MM.1S (cell line): ENCODE measurements around the gene CACNA1C.

ENCODE experiments used
- DNase-seq: peaks from one replicate; pipeline ENCODE4 v3.0.0-alpha.2; 2015
- H2AFZ ChIP-seq: fragments of 300-600 bp; sonication (generic); 2 replicates; pipeline ENCODE4 v1.6.0; 2016; ENCODE audit warnings: antibody characterized with exemption, low read length
- H3F3A ChIP-seq: fragments of 300-600 bp; sonication (generic); 2 replicates; pipeline ENCODE4 v1.6.1; 2016; ENCODE audit warnings: mild to moderate bottlenecking, antibody characterized with exemption, low read length, moderate library complexity, mixed read lengths; ENCODE audit not compliant: insufficient read depth
- H3K27ac ChIP-seq: fragments of 300-600 bp; sonication (generic); 2 replicates; pipeline ENCODE4 v1.5.1; 2016; ENCODE audit warnings: mild to moderate bottlenecking, low read length
- H3K27me3 ChIP-seq: fragments of 300-600 bp; sonication (generic); replicated peaks from 2 replicates; pipeline ENCODE4 v1.6.0; 2016; ENCODE audit warnings: low read length; ENCODE audit not compliant: insufficient read depth
- H3K36me3 ChIP-seq: fragments of 300-600 bp; sonication (generic); replicated peaks from 2 replicates; pipeline ENCODE4 v1.6.1; 2016; ENCODE audit warnings: mild to moderate bottlenecking, low read length, mixed read lengths; ENCODE audit not compliant: insufficient read depth
- H3K4me1 ChIP-seq: fragments of 300-600 bp; sonication (generic); 2 replicates; pipeline ENCODE4 v1.6.1; 2016; ENCODE audit warnings: low read length, mixed read lengths
- H3K4me2 ChIP-seq: fragments of 300-600 bp; sonication (generic); 2 replicates; pipeline ENCODE4 v1.6.0; 2016; ENCODE audit warnings: low read depth, low read length
- H3K4me3 ChIP-seq: fragments of 300-600 bp; sonication (generic); 2 replicates; pipeline ENCODE4 v1.5.1; 2016; ENCODE audit warnings: low read length, mixed read lengths
- H3K79me2 ChIP-seq: fragments of 300-600 bp; sonication (generic); 2 replicates; pipeline ENCODE4 v1.6.1; 2016; ENCODE audit warnings: mixed run types, low read length, mixed read lengths
- H3K9ac ChIP-seq: fragments of 300-600 bp; sonication (generic); 2 replicates; pipeline ENCODE4 v1.6.1; 2016; ENCODE audit warnings: low read length, mixed read lengths
- H3K9me2 ChIP-seq: fragments of 300-600 bp; sonication (generic); replicated peaks from 2 replicates; pipeline ENCODE4 v1.6.1; 2016; ENCODE audit warnings: mild to moderate bottlenecking, low read length, mixed read lengths; ENCODE audit not compliant: insufficient read depth
- H3K9me3 ChIP-seq: fragments of 300-600 bp; sonication (generic); replicated peaks from 2 replicates; pipeline ENCODE4 v1.6.1; 2016; ENCODE audit warnings: mild to moderate bottlenecking, low read length, mixed read lengths; ENCODE audit not compliant: insufficient read depth
- H4K20me1 ChIP-seq: fragments of 300-600 bp; sonication (generic); 2 replicates; pipeline ENCODE4 v1.6.1; 2016; ENCODE audit warnings: mild to moderate bottlenecking, low read length, moderate library complexity, mixed read lengths; ENCODE audit not compliant: insufficient read depth
- EZH2 ChIP-seq: fragments of 300-600 bp; sonication (generic); optimal IDR thresholded peaks from 2 replicates; pipeline ENCODE3; 2017; ENCODE audit warnings: low read depth, mild to moderate bottlenecking, antibody characterized with exemption, low read length, mixed read lengths
- EZH2phosphoT487 ChIP-seq: fragments of 300-600 bp; sonication (generic); IDR thresholded peaks from 2 replicates; pipeline ENCODE4 v1.6.1; 2018; ENCODE audit warnings: antibody characterized with exemption, low read length
- TF ChIP-seq, protein P1 (sequence below): fragments of 300-600 bp; sonication (generic); IDR thresholded peaks from 2 replicates; pipeline ENCODE4 v1.5.1; 2016; ENCODE audit warnings: antibody characterized with exemption, low read length, mixed read lengths

Gene CACNA1C

DNA sequence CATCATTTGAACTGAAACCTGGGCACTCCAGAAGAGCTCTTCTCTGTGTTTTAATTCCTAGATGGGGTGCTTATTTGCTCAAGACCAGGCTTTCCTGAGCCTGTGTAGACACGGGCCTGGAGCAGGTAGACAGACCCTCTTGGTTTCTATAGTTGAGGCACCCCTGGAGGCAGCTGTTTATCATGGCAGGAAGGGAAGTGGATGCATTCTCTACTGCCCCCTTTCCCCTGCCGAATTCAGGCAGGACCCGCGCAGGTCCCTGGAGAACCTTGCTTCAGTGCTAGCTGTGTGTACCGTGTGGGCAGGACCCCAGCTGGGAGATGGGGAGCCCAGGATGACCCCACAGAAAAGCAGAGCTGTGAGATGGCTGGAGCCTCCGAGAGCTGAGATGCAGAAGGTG lies 6.0 kb downstream of the CACNA1C start:
- H3K36me3 ChIP-seq = no peaks in the 10 kb centered on the region
- peaks cover 13% of the 10 kb centered on the region for H3K27me3 ChIP-seq
- no peaks in the 10 kb centered on the region for H3K9me2 ChIP-seq
- H3K79me2 ChIP-seq = no peaks in the 10 kb centered on the region
- no peaks in the 10 kb centered on the region for H4K20me1 ChIP-seq
- TF ChIP-seq EZH2 (no peak), EZH2phosphoT487 (no peak)
- TF ChIP-seq, protein P1, sequence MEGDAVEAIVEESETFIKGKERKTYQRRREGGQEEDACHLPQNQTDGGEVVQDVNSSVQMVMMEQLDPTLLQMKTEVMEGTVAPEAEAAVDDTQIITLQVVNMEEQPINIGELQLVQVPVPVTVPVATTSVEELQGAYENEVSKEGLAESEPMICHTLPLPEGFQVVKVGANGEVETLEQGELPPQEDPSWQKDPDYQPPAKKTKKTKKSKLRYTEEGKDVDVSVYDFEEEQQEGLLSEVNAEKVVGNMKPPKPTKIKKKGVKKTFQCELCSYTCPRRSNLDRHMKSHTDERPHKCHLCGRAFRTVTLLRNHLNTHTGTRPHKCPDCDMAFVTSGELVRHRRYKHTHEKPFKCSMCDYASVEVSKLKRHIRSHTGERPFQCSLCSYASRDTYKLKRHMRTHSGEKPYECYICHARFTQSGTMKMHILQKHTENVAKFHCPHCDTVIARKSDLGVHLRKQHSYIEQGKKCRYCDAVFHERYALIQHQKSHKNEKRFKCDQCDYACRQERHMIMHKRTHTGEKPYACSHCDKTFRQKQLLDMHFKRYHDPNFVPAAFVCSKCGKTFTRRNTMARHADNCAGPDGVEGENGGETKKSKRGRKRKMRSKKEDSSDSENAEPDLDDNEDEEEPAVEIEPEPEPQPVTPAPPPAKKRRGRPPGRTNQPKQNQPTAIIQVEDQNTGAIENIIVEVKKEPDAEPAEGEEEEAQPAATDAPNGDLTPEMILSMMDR = no peak
- H3K9ac ChIP-seq = no peak overlapping the region
- no peak overlapping the region for H3K4me2 ChIP-seq
- no peak overlapping the region for H3K4me3 ChIP-seq
- peaks cover 4% of the 10 kb centered on the region; the same call in 1 of the 2 replicates for H3F3A ChIP-seq
- no peak overlapping the region for H2AFZ ChIP-seq
- H3K27ac ChIP-seq = no peak overlapping the region
- peaks cover 5% of the 10 kb centered on the region for H3K4me1 ChIP-seq
- no peak for DNase-seq
- H3K9me3 ChIP-seq = no peaks in the 10 kb centered on the region

DNA sequence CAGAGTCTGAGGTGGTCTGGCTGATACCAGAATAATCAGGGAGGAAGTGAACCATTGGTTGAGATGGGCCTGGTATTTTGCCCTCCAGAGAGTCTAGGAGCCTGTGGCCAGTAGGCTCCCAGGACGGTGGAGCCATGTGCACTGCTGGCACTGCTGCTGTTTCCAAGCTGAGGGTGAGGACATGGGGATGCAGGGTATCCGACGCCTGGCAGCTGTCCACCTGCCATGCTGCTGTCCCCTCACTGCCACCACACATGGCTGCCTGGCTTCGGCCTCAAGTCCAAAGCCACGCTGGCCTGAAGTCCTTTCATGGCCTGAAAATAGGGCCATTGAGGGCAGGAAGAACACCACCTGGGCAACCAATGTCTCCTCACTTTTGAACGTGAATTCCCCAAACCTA lies 8.6 kb downstream of the CACNA1C start:
- no peaks in the 10 kb centered on the region for H3K27me3 ChIP-seq
- peaks cover 13% of the 10 kb centered on the region for H3K4me1 ChIP-seq
- H3K79me2 ChIP-seq = no peaks in the 10 kb centered on the region
- no peak for DNase-seq
- H3K27ac ChIP-seq = no peak overlapping the region
- no peaks in the 10 kb centered on the region for H4K20me1 ChIP-seq
- no peak overlapping the region for H2AFZ ChIP-seq
- H3K9me3 ChIP-seq = no peaks in the 10 kb centered on the region
- no peaks in the 10 kb centered on the region for H3K9me2 ChIP-seq
- H3K9ac ChIP-seq = no peak overlapping the region
- TF ChIP-seq, protein P1 = no peak
- TF ChIP-seq EZH2 (no peak), EZH2phosphoT487 (no peak)
- no peak overlapping the region for H3K4me3 ChIP-seq
- peaks cover 14% of the 10 kb centered on the region; the same call in 1 of the 2 replicates for H3F3A ChIP-seq
- H3K36me3 ChIP-seq = no peaks in the 10 kb centered on the region
- no peak overlapping the region for H3K4me2 ChIP-seq

DNA sequence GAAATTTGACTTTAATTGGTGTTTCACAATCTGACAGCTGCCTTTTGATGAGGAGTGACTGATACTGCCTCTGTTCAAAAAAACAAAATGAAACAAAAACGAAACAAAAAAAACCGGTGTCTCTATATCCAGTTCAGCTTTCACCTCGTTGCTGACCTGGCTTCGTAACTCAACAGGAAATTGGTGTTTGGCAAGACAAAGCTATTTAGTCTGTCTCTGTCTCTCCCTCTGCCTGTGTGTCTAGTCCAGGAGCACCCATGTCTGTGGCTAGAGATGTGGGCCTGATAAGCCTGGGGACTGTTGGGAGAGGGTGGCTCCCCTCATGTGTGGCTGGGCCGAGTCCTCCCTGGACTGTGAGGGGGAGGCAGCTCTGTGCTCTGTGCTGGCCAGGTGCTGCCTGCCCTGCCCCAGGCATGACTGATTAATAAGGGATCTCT lies 11.3 kb downstream of the CACNA1C start:
- H3K79me2 ChIP-seq = no peaks in the 10 kb centered on the region
- H2AFZ ChIP-seq = peak overlapping the region; percentile 77
- H4K20me1 ChIP-seq = no peaks in the 10 kb centered on the region
- no peaks in the 10 kb centered on the region for H3K9me2 ChIP-seq
- H3K27me3 ChIP-seq = no peaks in the 10 kb centered on the region
- DNase-seq = peak; percentile 93
- no peaks in the 10 kb centered on the region for H3K36me3 ChIP-seq
- H3K27ac ChIP-seq = peak overlapping the region; percentile 89
- H3F3A ChIP-seq = peaks cover 14% of the 10 kb centered on the region; the same call in 1 of the 2 replicates
- H3K4me2 ChIP-seq = peak overlapping the region; percentile 59
- H3K9me3 ChIP-seq = no peaks in the 10 kb centered on the region
- peak overlapping the region; percentile 50 for H3K4me3 ChIP-seq
- peaks cover 13% of the 10 kb centered on the region for H3K4me1 ChIP-seq
- H3K9ac ChIP-seq = peak overlapping the region; percentile 58
- TF ChIP-seq EZH2 (no peak), EZH2phosphoT487 (no peak)
- TF ChIP-seq, protein P1 = no peak
